Measurements from ENCODE around the gene HPD. TPM values are rescaled to one million over a fixed set of nuclear protein-coding genes. Genes with fewer than 3 reads are reported as not detected.

The HPD gene
- total and polyA plus RNA-seq, 2 of the 4 experiments (the other 2 are of a cell fraction): 0.15 to 0.18 TPM

DNA sequence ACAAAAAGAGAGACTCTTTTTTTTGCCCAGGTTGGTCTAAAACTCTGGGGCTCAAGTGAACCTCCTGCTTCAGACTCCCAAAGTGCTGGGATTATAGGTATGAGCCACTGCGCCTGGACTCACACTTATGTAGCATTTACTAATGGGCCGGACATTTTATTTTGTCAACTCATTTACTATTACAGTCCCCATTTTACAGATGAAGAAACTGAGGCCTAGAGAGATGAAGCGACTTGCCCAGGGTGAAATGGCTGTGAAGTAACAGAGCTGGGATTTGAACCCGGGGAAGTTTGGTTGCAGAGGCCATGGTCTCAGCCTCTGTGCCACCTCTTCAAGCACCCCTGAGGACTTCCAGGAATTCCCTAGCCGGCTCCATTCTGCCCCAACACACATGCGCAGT is 9.4 kb downstream of the HPD start:
- no peak overlapping the region for H4K91ac ChIP-seq (ENCODE audit: insufficient read depth, low read depth, low read length)
- in situ Hi-C loops (cut with MboI; ENCODE audit: low sequenced_read_pairs): no loop called here
- H3K18ac ChIP-seq (ENCODE audit: low read depth, low read length): no peak overlapping the region
- no peak for TF ChIP-seq RFX5 (IDR thresholded peaks at IDR 0.05; ENCODE audit: low read depth, low read length)
- no peak for TF ChIP-seq BHLHE40 (IDR thresholded peaks at IDR 0.05; ENCODE audit: low read depth, low read length)
- TF ChIP-seq CTCF (conservative IDR thresholded peaks at IDR 0.05; ENCODE audit: low read depth, low read length): no peak
- TF ChIP-seq MXI1 (IDR thresholded peaks at IDR 0.05; ENCODE audit: borderline replicate concordance, low read depth, low read length): no peak
- TF ChIP-seq CHD1 (IDR thresholded peaks at IDR 0.05; ENCODE audit: low read depth, low read length): no peak
- TF ChIP-seq ELK1 (IDR thresholded peaks at IDR 0.05; ENCODE audit: borderline replicate concordance, low read depth, low read length): no peak
- no peak for TF ChIP-seq SMC3 (IDR thresholded peaks at IDR 0.05; ENCODE audit: low read depth, low read length)
- TF ChIP-seq MAFK (IDR thresholded peaks at IDR 0.05; ENCODE audit: low read depth, low read length): no peak
- TF ChIP-seq, protein P1, sequence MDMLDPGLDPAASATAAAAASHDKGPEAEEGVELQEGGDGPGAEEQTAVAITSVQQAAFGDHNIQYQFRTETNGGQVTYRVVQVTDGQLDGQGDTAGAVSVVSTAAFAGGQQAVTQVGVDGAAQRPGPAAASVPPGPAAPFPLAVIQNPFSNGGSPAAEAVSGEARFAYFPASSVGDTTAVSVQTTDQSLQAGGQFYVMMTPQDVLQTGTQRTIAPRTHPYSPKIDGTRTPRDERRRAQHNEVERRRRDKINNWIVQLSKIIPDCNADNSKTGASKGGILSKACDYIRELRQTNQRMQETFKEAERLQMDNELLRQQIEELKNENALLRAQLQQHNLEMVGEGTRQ (IDR thresholded peaks at IDR 0.05; ENCODE audit: low read depth, low read length): no peak
- no peak for TF ChIP-seq NFE2L2 (IDR thresholded peaks at IDR 0.05; ENCODE audit: low read depth, low read length)
- TF ChIP-seq MAZ (IDR thresholded peaks at IDR 0.05; ENCODE audit: borderline replicate concordance, low read depth, low read length): no peak
- no peak for TF ChIP-seq FOS (IDR thresholded peaks at IDR 0.05; ENCODE audit: low read depth, low read length)
- no peak for TF ChIP-seq CEBPB (IDR thresholded peaks at IDR 0.05; ENCODE audit: low read depth, low read length)
- no peak for TF ChIP-seq RAD21 (IDR thresholded peaks at IDR 0.05; ENCODE audit: low read length)
- TF ChIP-seq RCOR1 (IDR thresholded peaks at IDR 0.05; ENCODE audit: insufficient replicate concordance, low read length): no peak
- no peak for TF ChIP-seq POLR2A (IDR thresholded peaks at IDR 0.05; ENCODE audit: low read depth, low read length)
- H3K27me3 ChIP-seq (ENCODE audit: control insufficient read depth, insufficient read depth, low read length): no peaks in the 10 kb centered on the region; the same call in 1 of the 2 replicates
- dilution Hi-C loops (cut with HindIII; ENCODE audit: low sequenced_read_pairs, unreplicated experiment): no loop called here
- H2BK120ac ChIP-seq (ENCODE audit: low read depth, low read length): no peak overlapping the region
- H4K20me1 ChIP-seq (ENCODE audit: insufficient read depth, low read length): no peaks in the 10 kb centered on the region
- no peak overlapping the region for H3K4ac ChIP-seq (ENCODE audit: low read depth, low read length)
- H2AK5ac ChIP-seq (ENCODE audit: low read depth, low read length): no peak overlapping the region
- H2AK9ac ChIP-seq (replicated peaks; ENCODE audit: low read depth, low read length, poor library complexity): no peak overlapping the region
- H2BK20ac ChIP-seq (ENCODE audit: low read depth, low read length): no peak overlapping the region
- H2BK15ac ChIP-seq (ENCODE audit: low read depth, low read length): no peak overlapping the region
- no peak for ATAC-seq (ENCODE audit: low read depth)
- H3K4me3 ChIP-seq (ENCODE audit: insufficient read depth, low read depth, low read length): no peak overlapping the region
- H3K9me1 ChIP-seq (ENCODE audit: insufficient read depth, low read length): no peaks in the 10 kb centered on the region
- H4K8ac ChIP-seq (ENCODE audit: low read depth in 2 of 2, low read length in 2 of 2): no peak overlapping the region
- no peak overlapping the region for H3K56ac ChIP-seq (ENCODE audit: extremely low read depth, insufficient read depth, low read length)
- intact Hi-C loops (cut with micrococcal nuclease): no loop called here
- H3K36me3 ChIP-seq (ENCODE audit: control insufficient read depth, insufficient read depth, low read length): no peaks in the 10 kb centered on the region
- no TSS peak for BruUV-seq (replicated peaks)
- H3K27ac ChIP-seq (ENCODE audit: insufficient read depth, low read length): no peak overlapping the region
- ChIA-PET CTCF (no interaction called here), POLR2A (ENCODE audit: unreplicated experiment) (no interaction called here)
- H4K5ac ChIP-seq (ENCODE audit: low read depth, low read length): no peak overlapping the region
- no peaks in the 10 kb centered on the region for H3K4me1 ChIP-seq (ENCODE audit: control insufficient read depth, insufficient read depth, low read length)
- no peak overlapping the region for H2AFZ ChIP-seq (replicated peaks; ENCODE audit: low read length, poor library complexity)
- no peak overlapping the region for H3K14ac ChIP-seq (replicated peaks; ENCODE audit: low read depth, low read length)
- no peaks in the 10 kb centered on the region for H3K9me3 ChIP-seq (ENCODE audit: control insufficient read depth, insufficient read depth, low read length)
- no peaks in the 10 kb centered on the region for H3K79me1 ChIP-seq (ENCODE audit: low read depth in 1 of 2, low read length in 2 of 2)
- no peak overlapping the region for H3K23ac ChIP-seq (ENCODE audit: low read depth, low read length)
- no peak overlapping the region for H3K4me2 ChIP-seq (ENCODE audit: low read depth, low read length)
- no peak overlapping the region for H3K9ac ChIP-seq (ENCODE audit: low read depth, low read length)
- H2BK5ac ChIP-seq (ENCODE audit: low read depth, low read length, poor library complexity, severe bottlenecking): no peak overlapping the region
- no peak for DNase-seq
- no CpG with 5 or more reads among the region's 6 CpGs for WGBS, 2 experiments (ENCODE audit: extremely low coverage in 2 of 2, insufficient read length in 1 of 2)
